DLD1 (cell line): ENCODE data around the gene SYNPO.

Experiments
- in situ Hi-C: cut with HindIII; loops from 2 replicates; pipeline ENCODE4 v1.10.0; 2017; ENCODE audit warnings: low sequenced_read_pairs

Gene SYNPO

DNA sequence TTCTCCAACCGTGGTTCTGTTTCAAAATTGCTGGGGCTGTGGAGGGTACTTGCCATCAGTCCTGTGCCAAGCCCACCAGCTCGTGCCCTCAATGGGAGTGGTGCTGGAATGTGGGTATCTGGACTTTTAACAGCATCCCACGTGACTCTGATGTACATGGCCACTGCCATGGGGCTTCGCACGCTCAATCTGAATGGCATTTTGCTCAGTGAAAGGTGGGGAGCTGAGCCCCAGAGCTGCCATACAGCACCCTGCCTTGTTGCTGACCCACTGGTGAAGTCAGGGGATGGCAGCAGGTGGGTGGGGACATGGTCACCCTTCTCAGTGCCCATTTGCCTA is 16.6 kb upstream of the SYNPO start:
- in situ Hi-C loops: no loop called here

DNA sequence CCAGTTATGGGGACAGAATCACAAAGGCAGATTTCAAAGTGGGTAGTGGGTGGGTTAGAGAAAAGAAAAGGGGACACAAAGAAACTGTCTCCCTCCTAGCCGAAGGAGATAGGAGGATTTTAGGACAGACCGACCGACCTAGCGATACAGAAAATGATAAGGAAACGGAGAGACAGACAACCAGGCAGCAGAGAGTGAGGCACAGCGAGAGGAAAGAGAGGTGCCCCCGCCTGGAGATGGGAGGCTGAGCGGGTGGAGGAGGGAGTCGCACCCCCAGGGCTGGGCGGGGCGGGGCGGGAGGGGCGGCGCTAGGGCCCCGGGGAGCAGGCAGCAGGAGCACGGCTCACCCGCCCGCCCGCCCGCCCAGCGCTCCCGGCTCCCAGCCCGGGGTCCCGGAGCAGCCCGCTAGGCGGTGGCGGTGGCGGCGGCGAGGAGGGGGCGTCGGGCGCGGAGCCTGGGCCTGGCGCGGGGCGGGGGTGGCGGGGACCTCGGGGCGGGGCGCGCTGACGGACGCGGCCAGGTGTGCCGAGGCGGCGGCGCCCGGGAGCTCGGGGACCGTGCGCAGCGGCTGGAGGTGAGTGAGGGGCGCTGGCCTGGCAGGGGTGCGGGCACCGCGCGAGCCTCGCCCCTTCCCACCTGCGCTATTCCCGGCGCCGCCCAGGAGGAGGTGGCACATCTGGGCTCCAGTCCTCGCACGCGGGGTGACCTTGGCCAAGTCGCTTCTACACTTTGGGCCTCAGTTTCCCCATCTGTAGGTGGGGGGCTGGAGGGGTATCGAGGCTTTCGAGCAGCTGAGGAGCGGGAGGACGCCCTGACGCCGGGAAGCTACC is 15.9 kb upstream of the SYNPO start:
- in situ Hi-C loops: no loop called here

DNA sequence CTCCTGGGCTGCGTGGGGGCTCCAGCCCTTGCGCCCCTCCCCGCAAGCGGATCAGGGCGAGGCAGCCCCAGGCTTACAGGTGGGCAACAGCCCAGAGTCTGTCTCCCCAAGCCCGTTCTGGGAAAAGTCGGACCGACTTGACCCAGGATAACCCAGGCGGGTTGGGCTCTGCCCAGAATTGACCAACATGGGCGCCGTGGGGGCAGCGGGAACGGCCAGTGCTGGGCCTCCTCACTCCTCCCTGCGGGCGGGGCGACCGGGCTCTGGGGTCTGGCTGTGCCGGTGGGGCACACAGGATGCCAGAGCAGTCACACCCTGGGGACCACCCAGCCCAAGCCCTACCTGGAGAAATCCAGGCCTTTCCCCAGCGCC is 15.3 kb upstream of the SYNPO start:
- in situ Hi-C loops: no loop called here

DNA sequence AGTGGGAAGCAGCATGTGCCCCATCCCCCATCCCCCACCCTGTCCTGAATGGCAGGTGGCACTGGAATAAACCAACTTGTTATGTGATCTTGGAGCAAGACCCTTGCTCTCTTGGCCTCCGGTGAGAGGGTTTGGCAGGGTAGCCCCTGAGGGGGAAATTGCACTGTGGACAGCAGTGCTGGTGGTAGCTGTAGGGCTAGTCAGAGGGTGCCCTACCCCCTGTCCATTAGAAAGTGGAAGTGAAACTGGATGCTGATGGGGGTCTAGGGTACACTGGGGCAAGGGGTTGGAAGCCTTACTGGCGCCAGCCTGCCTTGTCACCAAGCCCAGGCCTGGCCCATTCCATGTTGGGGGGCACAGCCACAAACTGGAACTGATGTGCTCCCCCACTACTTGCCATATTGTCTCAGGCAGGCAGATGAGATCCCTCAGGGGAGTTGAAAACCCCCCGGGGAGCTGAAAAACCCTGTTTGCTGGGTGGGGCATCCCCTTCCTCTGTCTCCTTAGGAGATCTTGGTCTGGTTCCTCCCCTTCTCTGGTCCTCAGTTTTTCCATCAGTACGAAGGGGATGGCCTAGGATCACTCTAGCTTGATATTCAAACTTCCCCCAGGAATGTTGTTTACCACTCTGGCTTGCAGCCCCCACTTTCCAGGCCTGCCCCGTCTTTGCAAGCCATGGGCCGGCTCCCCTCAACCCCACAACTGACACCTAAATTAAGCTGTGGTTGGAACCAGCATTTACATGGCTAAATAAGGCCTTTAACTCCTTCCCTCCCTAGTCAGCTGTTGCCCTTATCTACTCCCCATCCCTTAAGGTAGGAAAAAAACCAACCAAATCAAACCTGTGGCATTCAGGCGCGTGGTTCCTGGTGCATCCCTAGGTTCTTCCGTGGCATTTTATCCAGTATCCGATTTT is 14.4 kb upstream of the SYNPO start:
- in situ Hi-C loops: no loop called here

DNA sequence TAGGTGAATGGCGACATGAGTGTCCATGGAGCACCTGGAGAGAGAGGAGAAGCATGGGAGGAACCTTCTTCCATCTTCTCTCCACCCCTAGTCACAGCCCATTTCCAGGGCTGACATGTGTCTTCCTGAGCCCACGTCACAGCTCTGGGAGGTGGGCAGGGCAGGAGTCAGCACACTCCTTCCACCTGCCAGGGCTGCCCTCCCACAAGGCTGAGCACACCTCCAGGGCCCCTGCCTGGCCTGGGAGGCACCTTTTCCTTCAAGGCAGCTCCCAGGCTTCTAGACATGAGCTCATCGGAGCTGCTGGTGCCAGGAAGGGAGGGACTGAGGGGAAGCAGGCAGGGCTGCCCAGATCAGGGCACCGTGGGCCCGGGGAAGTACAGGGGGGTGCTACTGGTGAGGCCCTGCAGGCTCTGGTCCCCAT is 13.6 kb upstream of the SYNPO start:
- in situ Hi-C loops: no loop called here

GRCh38 chr5:150627731-150628545 is 12.5 kb upstream of the SYNPO start:
- in situ Hi-C loops: no loop called here

DNA sequence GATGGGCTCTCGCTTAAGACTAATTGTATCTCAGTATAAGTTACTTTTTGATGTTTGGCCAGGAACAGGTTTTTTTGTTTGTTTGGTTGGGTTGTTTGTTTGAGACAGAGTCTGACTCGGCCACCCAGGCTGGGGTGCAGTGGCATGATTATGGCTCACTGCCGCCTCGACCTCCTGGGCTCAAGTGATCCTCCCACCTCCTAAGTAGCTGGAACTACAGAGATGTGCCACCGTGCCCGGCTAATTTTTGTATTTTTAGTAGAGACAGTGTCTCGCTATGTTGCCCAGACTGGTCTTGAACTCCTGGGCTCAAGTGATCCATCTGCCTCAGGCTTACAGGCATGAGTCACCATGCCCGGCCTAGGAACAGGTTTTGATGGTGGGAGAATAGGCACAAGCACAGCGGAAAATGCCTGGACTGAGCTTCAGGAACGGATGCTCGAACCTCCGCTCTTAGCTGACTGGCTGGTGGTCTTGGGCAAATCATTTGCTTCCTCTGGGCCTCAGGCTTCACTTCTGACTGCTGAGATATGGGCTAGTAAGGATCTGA is 11.4 kb upstream of the SYNPO start:
- in situ Hi-C loops: no loop called here

DNA sequence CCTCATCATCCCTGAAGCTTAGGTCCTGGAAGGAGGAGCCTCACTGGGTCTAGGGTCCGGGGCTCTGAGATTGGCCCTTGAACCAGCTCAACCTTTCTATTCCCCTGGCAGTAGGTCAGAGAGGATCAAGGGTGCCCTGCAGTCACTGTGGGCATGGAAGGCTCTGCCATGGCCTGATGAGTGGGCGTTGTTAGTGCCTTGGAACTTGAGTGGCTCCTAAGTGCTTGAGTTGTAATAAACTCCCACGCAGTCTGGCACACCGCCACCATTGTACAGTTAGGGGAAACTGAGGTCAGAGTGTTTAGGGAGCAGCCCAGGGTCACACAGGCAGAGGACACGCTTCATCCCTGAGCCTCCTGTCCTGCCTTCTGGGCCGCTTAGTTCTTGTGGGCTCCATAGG is 10.4 kb upstream of the SYNPO start:
- in situ Hi-C loops: no loop called here

DNA sequence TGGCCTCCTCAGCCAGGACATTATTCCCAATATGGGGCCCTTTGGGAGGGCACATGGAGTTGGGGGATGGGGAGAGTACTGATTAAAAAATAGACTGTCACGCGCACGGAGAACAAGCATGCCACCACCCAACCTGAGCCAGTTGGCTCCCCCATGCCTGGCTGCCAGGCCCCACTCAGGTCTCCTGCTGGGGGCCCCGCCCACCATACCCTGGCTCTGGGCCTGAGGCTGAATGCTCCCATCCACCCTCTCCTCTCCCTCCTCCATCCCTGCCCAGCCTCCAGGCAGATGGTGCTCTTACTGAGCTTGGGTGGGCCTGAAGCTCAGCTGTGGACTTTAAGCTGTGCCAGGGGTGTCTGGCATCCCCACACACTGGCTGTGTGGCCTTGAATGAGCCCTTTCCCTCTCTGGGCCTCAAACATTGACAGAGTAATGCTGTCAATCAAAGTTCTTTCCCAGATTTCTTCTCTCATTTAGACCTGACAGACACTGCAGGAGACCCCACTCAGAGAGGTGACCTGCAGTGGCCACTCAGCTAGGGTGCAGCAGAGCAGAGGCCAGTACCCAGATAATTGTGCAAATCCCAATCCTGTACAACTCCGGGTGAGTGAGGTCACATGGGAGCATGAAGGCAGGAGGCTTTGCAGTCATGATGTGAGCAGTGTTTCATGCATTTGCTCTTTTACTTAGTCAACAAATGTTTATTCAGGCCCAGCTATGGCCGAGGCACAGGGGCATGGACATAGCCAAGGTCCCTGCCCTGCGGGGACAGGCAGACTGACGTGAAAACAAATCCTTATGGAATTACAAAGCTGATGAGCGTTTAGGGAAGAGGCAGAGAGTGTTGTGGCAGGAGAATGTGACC is 9.8 kb upstream of the SYNPO start:
- in situ Hi-C loops: no loop called here

DNA sequence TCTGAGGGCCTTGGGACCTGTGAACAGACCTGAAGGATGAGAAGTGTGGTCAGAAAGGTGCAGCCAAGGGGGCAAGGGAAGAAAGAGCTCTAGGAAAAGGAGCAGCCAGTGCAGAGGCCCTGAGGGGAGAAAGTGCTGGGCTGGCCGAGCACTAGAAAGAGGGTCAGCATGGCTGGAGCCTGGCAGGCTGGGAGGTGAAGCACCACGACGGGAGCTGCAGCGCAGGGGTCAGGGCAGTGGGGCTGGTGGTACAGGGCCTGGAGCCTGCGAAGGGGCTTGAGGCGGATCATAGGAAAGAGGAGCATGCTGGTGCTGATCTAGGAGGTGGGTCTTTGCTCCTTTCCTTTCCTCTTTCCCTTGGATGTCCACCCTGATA is 9.1 kb upstream of the SYNPO start:
- in situ Hi-C loops: no loop called here

DNA sequence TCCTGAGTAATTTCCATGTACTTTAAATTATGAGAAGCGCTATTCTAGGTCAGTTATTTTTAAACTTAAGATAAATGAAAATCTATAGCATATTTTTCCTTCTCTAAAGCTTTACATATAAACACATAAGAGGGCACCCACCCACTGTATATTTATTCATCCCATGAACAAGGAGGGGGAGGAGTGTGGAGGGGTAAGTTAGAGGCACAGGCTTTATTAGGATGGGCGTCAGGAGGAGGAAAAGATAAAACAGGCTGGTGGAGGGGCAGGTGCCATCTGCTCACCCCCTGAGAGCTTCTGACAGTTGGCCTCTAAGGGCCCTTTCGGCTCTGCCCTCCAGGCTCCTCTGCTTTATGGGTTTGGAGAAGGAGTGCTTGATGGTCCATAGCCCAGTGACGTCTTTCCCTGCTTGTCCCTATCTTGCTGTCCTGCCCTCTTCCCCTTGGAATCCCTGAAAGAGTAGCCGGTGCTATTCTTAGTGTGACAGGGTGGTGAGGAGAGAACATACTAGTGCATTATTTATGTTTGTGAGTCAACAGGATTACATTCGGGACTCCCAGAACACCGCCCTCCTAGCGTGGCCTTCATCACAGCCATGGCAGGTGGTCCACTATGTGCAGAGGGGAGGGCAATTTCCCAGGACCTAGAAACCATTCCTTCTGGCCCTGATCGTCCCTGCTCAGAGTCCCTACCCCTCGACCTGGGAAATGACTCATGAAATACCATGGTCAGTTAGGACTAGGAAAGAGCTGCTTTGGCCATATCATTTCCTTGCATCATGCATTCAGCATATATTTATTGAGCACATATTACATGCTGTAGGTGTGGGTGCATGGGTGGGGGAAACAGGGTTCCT is 7.9 kb upstream of the SYNPO start:
- in situ Hi-C loops: no loop called here

DNA sequence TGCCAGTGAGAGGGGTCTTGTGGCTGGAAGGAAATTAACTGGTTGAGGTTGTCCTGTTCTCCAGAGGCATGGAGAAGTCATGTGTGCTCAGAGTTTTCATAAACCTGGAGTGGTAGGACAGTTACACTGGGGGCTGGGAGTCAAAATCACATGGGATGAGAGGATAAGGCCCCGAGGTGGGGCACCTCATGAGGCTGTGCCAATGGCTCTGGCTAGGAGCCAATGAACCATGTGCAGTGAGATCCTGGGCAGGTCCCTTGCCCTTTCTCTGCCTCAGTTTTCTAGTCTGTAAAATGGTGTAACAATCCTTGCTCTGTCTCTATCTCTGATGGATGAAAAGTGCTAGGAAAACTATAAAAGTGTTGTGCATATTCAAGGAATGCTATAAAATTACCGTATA is 7.0 kb upstream of the SYNPO start:
- in situ Hi-C loops: no loop called here

- in situ Hi-C loops: no loop called here
Observed at GRCh38 chr5:150636391-150637244, 3.8 kb upstream of the SYNPO start.

- in situ Hi-C loops: no loop called here
Observed at GRCh38 chr5:150637245-150638052, 3.0 kb upstream of the SYNPO start.

DNA sequence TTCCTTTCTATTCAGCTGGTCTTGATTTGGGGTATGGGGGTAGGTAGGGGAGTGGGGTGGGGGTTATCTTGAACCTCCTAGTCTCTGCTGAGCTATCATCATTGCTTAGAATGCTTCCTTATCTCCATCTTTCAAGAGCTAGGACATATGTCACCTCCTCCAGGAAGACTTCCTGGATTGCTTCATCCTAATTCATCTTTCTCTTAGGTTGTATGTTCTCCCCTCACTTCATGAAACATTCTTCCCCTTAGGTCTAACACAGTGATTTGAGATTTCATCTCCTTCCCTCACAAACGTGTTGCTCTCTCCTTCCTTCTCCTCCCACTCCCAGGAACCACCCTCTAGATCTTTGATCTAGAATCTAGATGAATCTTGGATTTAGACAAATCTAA is 2.4 kb upstream of the SYNPO start:
- in situ Hi-C loops: no loop called here

DNA sequence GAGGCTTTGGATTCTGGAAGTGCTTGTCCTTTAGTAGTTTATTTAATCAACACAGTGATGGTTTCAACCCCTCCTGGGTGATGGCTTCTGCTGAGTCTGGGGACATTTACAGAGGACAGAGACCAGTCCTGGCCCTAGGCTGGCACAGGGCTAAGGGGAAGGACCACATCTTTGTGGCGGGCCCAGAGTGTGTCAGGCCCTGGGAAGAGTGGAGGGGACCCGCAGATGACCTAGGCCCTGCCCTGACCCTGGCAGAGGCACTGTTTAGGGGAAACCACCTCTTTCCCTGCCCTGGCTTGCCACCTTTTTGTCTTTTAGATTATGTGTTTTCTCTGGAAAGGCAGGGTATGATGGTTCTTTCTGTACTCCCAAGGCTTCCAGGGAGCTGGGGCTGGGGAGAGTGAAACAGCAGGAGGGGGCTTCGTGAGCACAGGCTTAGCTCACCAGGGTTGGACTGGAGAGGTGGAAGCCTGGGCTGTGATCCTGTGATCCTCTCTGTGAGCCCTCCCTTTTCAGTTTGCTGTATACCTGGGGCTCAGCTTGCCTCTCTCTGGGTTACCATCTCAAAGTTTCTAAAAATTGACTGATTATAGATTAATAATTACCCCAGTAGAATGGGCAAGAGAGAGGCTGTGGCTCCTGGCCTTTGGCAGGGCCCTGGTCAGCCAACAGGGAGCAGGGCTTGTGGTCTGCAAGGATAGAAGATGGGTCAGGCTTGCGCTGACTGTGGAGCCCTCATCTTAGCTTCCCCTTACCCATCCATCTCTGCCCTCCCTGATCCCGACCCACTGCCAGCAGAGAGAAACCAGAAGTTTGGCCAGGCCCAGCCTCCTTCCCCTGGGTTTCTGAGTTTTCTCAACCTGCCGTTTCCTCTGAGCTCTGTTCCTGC is 1.7 kb upstream of the SYNPO start:
- in situ Hi-C loops: no loop called here

DNA sequence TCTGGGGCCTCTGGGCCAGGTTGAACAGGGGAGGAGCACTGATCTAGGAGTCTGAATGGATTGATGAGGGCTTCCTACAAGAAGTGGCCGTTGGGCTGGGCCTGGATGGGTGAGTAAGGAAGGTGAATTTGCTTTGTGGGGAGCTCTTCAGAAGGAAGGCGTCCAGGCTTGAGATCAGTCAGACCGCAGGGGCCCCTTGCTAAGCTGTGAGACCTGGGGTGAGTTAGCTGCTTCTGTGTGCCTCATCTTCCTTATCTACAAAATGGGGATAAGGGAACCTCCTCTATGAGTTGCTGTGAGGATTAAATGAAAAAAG is 1.1 kb upstream of the SYNPO start:
- in situ Hi-C loops: no loop called here
